PFSK-1 (cell line): Measurements from ENCODE around the gene PLA2R1.

Experiments used
- FOXP2 ChIP-seq: optimal IDR thresholded peaks from 2 replicates; pipeline ENCODE3; 2011; ENCODE audit warnings: borderline replicate concordance, control low read depth, inconsistent platforms; ENCODE audit not compliant: insufficient read depth; ENCODE audit errors: extremely low read length, extremely low read depth
- POLR2AphosphoS5 ChIP-seq: IDR thresholded peaks from 2 replicates; pipeline ENCODE4 v1.6.1; 2012; ENCODE audit warnings: low read depth, mild to moderate bottlenecking, control low read depth, low read length, moderate library complexity
- SIN3A ChIP-seq: IDR thresholded peaks from 2 replicates; pipeline ENCODE4 v1.6.1; 2012; ENCODE audit warnings: mild to moderate bottlenecking, low read length, moderate library complexity, borderline replicate concordance; ENCODE audit not compliant: insufficient read depth
- TAF1 ChIP-seq: IDR thresholded peaks from 2 replicates; pipeline ENCODE4 v1.6.1; 2012; ENCODE audit warnings: low read length, control low read depth, borderline replicate concordance; ENCODE audit not compliant: insufficient read depth
- TF ChIP-seq, protein P1 (sequence below), 2 experiments: IDR thresholded peaks; 2 replicates each; pipeline versions ENCODE4 v1.6.1 to v1.8.0; 2011 to 2012; ENCODE audit warnings: low read depth in 2 of 2, low read length in 2 of 2, control low read depth in 1 of 2, inconsistent platforms in 1 of 2, mild to moderate bottlenecking in 1 of 2, moderate library complexity in 1 of 2; ENCODE audit not compliant: insufficient read depth in 1 of 2

PLA2R1 gene

DNA sequence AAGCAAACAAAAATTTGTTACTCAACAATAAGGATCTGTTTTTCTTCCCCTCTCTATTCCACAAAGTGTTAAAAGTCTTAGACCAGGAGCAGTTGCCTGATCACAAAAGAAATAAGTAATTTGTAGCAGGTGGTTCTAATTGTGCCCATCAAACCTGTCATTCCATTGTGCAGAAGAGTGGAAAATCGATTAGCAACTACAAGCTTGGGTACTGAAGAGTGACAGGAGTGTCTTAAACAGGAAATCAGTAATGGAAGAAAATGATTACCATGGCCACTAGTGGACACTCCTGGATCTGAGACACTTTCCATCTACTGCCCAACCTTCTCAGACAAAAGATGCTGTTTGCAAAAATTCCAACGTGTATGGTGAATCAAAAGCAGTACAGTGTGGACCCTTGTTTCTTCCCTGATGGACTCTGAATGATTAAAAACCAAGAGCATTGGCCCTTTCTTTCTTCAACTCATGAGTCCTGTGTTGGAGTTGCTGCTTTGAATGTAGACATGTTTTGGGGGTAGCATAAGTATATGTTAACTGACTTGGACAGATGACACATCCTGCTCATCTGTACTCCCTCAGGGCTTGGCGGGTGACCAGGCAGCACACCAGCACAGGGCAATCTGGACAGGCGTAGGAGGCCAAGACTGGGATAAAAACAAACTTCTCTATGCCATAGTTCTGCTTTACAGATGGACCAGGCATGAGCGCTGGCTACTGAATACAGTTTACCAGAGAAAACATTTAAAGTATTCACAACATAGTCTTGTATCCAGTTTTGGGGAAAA is 51.9 kb downstream of the PLA2R1 start:
- TF ChIP-seq POLR2AphosphoS5 = no peak
- TF ChIP-seq TAF1 = no peak
- no peak for TF ChIP-seq FOXP2
- TF ChIP-seq, protein P1, sequence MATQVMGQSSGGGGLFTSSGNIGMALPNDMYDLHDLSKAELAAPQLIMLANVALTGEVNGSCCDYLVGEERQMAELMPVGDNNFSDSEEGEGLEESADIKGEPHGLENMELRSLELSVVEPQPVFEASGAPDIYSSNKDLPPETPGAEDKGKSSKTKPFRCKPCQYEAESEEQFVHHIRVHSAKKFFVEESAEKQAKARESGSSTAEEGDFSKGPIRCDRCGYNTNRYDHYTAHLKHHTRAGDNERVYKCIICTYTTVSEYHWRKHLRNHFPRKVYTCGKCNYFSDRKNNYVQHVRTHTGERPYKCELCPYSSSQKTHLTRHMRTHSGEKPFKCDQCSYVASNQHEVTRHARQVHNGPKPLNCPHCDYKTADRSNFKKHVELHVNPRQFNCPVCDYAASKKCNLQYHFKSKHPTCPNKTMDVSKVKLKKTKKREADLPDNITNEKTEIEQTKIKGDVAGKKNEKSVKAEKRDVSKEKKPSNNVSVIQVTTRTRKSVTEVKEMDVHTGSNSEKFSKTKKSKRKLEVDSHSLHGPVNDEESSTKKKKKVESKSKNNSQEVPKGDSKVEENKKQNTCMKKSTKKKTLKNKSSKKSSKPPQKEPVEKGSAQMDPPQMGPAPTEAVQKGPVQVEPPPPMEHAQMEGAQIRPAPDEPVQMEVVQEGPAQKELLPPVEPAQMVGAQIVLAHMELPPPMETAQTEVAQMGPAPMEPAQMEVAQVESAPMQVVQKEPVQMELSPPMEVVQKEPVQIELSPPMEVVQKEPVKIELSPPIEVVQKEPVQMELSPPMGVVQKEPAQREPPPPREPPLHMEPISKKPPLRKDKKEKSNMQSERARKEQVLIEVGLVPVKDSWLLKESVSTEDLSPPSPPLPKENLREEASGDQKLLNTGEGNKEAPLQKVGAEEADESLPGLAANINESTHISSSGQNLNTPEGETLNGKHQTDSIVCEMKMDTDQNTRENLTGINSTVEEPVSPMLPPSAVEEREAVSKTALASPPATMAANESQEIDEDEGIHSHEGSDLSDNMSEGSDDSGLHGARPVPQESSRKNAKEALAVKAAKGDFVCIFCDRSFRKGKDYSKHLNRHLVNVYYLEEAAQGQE (IDR thresholded peaks at IDR 0.05; ENCODE audit: insufficient read depth in 1 of 2, low read depth in 2 of 2, low read length in 2 of 2) = no peak
- TF ChIP-seq SIN3A = no peak

DNA sequence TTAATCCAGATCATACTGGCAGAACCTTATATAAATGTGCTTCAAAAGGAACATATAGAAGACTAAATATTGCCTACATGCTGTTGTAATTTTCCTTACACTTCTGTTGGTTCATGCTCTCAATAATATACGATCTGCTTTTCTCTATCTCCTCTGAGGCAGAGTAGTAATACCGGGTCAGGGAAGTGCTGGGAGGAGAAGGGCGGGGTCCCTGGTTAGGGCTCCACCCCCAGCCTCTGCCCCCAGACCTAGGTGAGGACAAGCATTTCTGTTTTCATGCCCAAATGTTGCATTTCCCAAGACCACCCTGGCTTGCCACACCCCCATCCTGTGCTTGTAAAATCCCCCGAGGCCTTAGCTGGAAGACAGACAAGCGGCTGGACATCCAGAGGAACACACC is 55.3 kb downstream of the PLA2R1 start:
- TF ChIP-seq POLR2AphosphoS5 (no peak), TAF1 (no peak)

DNA sequence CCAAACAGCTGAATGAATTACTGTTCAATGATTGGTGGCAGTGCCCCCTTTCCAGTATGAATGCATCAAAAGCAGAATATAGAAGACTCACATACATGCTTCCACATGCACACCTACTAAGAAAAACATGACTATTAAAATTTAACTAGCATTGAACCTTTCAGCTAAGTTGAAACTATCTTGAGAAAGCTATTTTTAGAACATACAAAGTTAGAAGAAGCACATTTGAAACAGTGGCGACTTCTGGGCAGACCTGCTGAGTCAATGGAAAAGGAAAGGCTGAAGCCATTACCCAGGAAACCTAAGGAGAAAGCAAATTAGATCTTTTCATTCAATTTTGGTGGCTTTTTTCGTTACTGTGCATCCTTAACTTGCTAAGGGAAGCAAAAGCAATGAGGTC is 55.9 kb downstream of the PLA2R1 start:
- no peak for TF ChIP-seq SIN3A
- TF ChIP-seq, protein P1 (IDR thresholded peaks at IDR 0.05; ENCODE audit: insufficient read depth in 1 of 2, low read depth in 2 of 2, low read length in 2 of 2) = no peak
- TF ChIP-seq TAF1 = no peak
- TF ChIP-seq FOXP2 = no peak
- TF ChIP-seq POLR2AphosphoS5 = no peak

DNA sequence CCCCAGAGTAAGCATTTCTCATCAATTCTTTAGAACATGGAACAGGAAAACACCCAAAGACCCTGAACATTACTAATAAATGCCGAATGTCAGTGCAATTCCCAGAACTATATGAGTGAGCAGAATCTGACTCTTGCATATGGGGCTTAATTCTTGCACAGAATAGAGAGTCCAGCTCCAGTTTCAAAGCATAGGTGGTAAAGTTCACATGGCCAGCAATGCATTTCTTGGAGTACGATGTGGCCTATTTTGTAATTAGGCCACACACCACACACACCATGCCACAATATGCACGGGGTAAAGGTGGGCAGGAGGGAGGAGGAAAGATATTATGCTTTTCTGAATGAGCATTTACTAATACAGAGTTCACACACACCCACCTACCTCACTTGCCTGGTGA is 56.5 kb downstream of the PLA2R1 start:
- TF ChIP-seq FOXP2 (no peak), POLR2AphosphoS5 (no peak), TAF1 (no peak), SIN3A (no peak)
- TF ChIP-seq, protein P1 (IDR thresholded peaks at IDR 0.05; ENCODE audit: insufficient read depth in 1 of 2, low read depth in 2 of 2, low read length in 2 of 2) = no peak

DNA sequence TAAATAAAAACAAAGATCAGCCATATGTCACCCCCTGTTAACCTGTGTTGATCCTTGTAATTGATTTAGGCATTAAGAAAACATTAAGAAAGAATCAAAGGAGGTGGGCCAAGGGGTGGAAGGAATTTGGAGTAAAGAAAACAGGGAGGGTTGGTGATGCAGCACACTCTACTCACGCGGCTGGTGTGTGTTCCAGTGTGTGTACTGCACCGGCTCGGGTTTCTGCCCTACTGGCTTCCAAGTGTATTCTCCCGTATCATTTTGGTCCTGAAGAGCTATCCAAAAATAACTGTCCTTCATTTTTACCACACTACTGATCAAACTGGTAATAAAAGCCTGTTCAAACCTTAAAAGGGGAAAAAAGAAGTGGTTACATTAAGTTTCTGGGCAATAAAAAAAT is 56.9 kb downstream of the PLA2R1 start:
- no peak for TF ChIP-seq TAF1
- TF ChIP-seq, protein P1 (IDR thresholded peaks at IDR 0.05; ENCODE audit: insufficient read depth in 1 of 2, low read depth in 2 of 2, low read length in 2 of 2) = no peak
- no peak for TF ChIP-seq SIN3A
- TF ChIP-seq FOXP2 = no peak
- no peak for TF ChIP-seq POLR2AphosphoS5
